ENCODE data around the gene CACNA1D. TPM values are rescaled to one million over a fixed set of nuclear protein-coding genes. Genes with fewer than 3 reads are reported as not detected.
A peak's percentile ranks its signal among the peaks of the same experiment; 100 is the strongest.

Gene CACNA1D
- total and polyA plus RNA-seq, 12 donors: 0.04 to 1.9 (median 0.49) TPM

DNA sequence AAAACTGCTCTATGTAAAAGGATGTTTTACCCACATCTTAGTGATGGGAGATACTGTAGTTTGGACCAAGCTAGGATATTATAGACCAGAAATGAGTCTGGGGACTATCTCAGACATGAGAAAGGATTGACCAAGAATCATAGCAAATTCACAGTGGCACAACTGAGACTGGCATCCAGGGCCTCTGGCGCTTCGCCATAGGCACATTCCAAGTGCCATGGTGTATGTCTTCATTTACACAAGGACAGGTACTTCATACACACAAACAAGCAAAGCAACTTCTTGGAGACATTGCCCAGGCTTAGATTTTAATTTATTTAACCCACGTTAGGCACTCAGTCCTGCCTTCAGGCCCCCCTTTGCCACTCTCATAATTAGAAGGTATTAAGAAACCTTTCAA is 28.9 kb downstream of the CACNA1D start:
- no peak overlapping the region for H3K27ac ChIP-seq
- whole genome bisulfite sequencing, 2 donors: 87 to 96% methylated on average over 3 of the region's 3 CpGs
- TF ChIP-seq, protein P1, sequence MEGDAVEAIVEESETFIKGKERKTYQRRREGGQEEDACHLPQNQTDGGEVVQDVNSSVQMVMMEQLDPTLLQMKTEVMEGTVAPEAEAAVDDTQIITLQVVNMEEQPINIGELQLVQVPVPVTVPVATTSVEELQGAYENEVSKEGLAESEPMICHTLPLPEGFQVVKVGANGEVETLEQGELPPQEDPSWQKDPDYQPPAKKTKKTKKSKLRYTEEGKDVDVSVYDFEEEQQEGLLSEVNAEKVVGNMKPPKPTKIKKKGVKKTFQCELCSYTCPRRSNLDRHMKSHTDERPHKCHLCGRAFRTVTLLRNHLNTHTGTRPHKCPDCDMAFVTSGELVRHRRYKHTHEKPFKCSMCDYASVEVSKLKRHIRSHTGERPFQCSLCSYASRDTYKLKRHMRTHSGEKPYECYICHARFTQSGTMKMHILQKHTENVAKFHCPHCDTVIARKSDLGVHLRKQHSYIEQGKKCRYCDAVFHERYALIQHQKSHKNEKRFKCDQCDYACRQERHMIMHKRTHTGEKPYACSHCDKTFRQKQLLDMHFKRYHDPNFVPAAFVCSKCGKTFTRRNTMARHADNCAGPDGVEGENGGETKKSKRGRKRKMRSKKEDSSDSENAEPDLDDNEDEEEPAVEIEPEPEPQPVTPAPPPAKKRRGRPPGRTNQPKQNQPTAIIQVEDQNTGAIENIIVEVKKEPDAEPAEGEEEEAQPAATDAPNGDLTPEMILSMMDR (IDR thresholded peaks at IDR 0.05): no peak
- no peaks in the 10 kb centered on the region for H3K36me3 ChIP-seq
- peaks cover 0 to 11% (median 0%) of the 10 kb centered on the region in 9 donors for H3K4me1 ChIP-seq
- H3K9me3 ChIP-seq: no peaks in the 10 kb centered on the region
- intact Hi-C loops (cut with DNase I): no loop called here
- no peak overlapping the region for H3K4me3 ChIP-seq
- peaks cover 0 to 25% (median 0%) of the 10 kb centered on the region in 7 donors for H3K27me3 ChIP-seq
- ATAC-seq (no peak), DNase-seq (no peak)

DNA sequence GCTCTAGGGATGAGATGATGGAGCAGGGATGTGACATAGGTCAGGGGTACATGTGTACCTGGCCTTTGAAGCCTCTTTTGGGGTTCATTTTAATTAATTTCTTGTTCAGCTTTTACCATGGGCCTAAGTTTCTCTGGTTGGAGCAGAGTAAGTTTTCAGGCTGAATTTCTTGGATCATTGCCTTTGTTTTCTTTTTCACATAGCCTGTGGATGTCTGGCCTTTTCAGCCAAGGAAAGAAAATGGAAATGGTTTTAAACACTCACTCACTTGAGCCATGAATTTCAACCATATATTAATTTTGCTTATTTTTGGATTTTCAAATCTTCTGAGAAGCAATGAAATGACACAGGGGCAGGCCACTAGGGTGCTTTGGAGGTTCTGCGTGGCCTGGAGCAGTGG is 30.2 kb downstream of the CACNA1D start:
- 75 to 88% methylated on average over 1 of the region's 1 CpG for WGBS, 2 donors
- no peaks in the 10 kb centered on the region for H3K4me1 ChIP-seq
- intact Hi-C loops (cut with DNase I): no loop called here
- H3K27ac ChIP-seq: no peak overlapping the region
- H3K4me3 ChIP-seq: no peak overlapping the region
- H3K36me3 ChIP-seq: no peaks in the 10 kb centered on the region
- no peaks in the 10 kb centered on the region for H3K9me3 ChIP-seq
- H3K27me3 ChIP-seq: peaks cover 0 to 22% (median under 1%) of the 10 kb centered on the region in 7 donors
- ATAC-seq: no peak
- DNase-seq: no peak
- TF ChIP-seq, protein P1 (IDR thresholded peaks at IDR 0.05): no peak

DNA sequence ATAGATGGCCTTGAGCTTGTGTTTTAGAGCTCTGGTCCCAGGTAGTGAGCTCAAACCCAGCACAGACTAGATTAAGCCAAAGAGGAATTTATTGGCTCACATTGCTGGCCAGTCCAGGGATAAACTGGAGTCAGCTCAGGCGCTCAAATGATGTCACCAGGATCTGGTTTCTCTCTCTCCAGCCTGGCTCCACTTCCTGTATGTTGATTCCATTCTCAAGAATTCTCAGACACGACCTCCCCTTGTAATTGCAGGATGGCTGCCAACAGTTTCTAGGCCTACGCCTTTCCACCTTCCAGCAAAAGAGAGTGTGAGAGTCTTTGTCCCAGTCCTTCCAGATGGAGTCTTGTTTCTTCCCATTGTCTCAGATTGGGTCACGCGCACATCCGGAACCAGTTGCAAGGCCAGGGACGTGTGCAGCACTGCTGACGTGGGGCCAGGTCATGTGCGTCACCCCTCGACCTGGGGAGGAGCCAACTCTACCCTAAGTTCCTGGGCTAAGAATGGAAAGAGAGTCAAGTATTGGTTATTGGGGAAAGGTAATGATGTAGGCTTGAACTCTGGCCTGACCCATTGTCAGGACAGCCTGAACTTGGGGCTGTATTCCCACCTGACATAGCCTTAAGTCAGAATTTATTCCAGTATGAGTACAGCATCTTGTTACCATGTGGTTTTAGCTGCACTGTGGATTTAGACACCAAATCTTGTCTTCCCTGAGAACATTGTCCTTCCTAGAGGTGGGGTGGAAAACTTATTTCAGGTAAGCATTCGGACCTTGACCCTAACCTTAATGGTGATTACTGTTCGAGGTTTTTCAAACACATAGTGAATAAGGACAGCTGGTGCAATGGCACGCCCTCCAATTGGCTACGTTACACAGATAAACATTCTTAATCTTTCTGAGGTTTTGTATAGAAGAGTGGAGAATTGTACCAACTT is 31.6 kb downstream of the CACNA1D start:
- Histone ChIP-seq H3K36me3 (no peaks in the 10 kb centered on the region), H3K27ac (no peak overlapping the region), H3K9me3 (no peaks in the 10 kb centered on the region), H3K4me3 (no peak overlapping the region), H3K27me3 (peaks cover 0 to 19% (median 11%) of the 10 kb centered on the region in 7 donors), H3K4me1 (no peaks in the 10 kb centered on the region)
- ATAC-seq (peak in 2 of 8 donors; percentile 33 to 48), DNase-seq (no peak)
- TF ChIP-seq, protein P1 (IDR thresholded peaks at IDR 0.05): no peak
- 67 to 79% methylated on average over 14 of the region's 14 CpGs for WGBS, 2 donors
- intact Hi-C loops (cut with DNase I): no loop called here

DNA sequence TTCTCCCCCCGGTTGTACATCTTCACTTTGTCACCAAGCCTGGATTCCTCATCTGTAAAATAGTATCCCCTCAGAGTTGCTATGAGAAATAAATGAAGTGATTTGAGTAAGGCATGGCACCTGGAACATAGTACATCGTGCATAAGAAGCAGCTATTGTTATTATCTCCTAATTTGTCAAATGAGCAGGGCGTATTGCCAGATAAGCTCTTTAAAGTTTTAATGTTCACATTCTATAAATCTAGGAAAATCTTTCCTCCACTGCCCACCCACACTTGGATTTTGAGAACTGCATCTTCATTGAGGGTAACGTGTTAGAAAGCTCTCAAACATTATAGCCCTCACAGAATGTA is 32.3 kb downstream of the CACNA1D start:
- WGBS, 2 donors: 89 to 91% methylated on average over 4 of the region's 4 CpGs
- DNase-seq: no peak
- intact Hi-C loops (cut with DNase I): no loop called here
- H3K36me3 ChIP-seq: no peaks in the 10 kb centered on the region
- peaks cover 0 to 24% (median 11%) of the 10 kb centered on the region in 7 donors for H3K27me3 ChIP-seq
- ATAC-seq: no peak
- no peak overlapping the region for H3K27ac ChIP-seq
- H3K4me1 ChIP-seq: no peaks in the 10 kb centered on the region
- H3K9me3 ChIP-seq: no peaks in the 10 kb centered on the region
- H3K4me3 ChIP-seq: no peak overlapping the region
- TF ChIP-seq, protein P1 (IDR thresholded peaks at IDR 0.05): no peak
